ENCODE measurements around the gene TEX13B. TPM values are rescaled to one million over a fixed set of nuclear protein-coding genes. Genes with fewer than 3 reads are reported as not detected.

TEX13B gene
- total RNA-seq, 2 donors from 2014 or later: not detected

DNA sequence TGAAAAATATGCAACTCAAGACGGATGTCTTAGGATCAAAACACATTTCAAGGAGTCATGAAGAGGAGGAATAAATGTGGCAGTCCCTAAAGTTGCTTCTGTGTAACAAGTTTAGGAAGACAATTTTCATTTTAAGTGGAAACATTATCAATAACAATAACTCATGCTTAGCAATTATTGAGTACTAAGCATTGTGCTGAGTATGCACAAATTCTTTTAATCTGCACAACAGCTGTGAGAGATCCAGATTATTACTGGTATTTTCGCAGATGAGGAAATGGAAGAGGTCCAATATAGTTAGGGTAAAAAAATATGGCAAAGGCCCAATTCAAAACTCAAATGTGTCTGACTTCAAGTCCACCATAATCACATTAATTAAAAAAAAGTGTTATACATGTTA is 2.9 kb upstream of the TEX13B start:
- no peaks in the 10 kb centered on the region for H3K9me3 ChIP-seq (ENCODE audit: control insufficient read depth, low read length)
- no peak overlapping the region for H3K9ac ChIP-seq (ENCODE audit: extremely low read depth, low read length, poor library complexity, severe bottlenecking)
- no peak overlapping the region for H3K4me3 ChIP-seq (ENCODE audit: low read length)
- no peak overlapping the region for H3K4me3 Mint-ChIP-seq
- peaks cover 11% of the 10 kb centered on the region for H3K36me3 Mint-ChIP-seq (ENCODE audit: low read depth)
- TF ChIP-seq, protein P1, sequence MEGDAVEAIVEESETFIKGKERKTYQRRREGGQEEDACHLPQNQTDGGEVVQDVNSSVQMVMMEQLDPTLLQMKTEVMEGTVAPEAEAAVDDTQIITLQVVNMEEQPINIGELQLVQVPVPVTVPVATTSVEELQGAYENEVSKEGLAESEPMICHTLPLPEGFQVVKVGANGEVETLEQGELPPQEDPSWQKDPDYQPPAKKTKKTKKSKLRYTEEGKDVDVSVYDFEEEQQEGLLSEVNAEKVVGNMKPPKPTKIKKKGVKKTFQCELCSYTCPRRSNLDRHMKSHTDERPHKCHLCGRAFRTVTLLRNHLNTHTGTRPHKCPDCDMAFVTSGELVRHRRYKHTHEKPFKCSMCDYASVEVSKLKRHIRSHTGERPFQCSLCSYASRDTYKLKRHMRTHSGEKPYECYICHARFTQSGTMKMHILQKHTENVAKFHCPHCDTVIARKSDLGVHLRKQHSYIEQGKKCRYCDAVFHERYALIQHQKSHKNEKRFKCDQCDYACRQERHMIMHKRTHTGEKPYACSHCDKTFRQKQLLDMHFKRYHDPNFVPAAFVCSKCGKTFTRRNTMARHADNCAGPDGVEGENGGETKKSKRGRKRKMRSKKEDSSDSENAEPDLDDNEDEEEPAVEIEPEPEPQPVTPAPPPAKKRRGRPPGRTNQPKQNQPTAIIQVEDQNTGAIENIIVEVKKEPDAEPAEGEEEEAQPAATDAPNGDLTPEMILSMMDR (conservative IDR thresholded peaks at IDR 0.05): no peak
- H3K36me3 ChIP-seq (ENCODE audit: control insufficient read depth, insufficient read depth, low read length): no peaks in the 10 kb centered on the region
- peaks cover 13% of the 10 kb centered on the region for H3K9me3 Mint-ChIP-seq
- H3K27me3 ChIP-seq (ENCODE audit: control insufficient read depth, insufficient read depth, low read length, poor library complexity, severe bottlenecking): no peaks in the 10 kb centered on the region
- no peaks in the 10 kb centered on the region for H3K4me1 ChIP-seq (ENCODE audit: control insufficient read depth, insufficient read depth, low read length)
- H3K27ac ChIP-seq (ENCODE audit: low read depth, low read length): no peak overlapping the region
- no peak for DNase-seq
- no peaks in the 10 kb centered on the region for H3K27me3 Mint-ChIP-seq (ENCODE audit: insufficient read depth)
- WGBS, 2 experiments (ENCODE audit: insufficient coverage in 1 of 2, insufficient read length in 1 of 2): 97% methylated on average over 2 of the region's 2 CpGs; no CpG with 5 or more reads in 1 of the 2 experiments
- no peak overlapping the region for H3K27ac Mint-ChIP-seq
- no peaks in the 10 kb centered on the region for H3K4me1 Mint-ChIP-seq

DNA sequence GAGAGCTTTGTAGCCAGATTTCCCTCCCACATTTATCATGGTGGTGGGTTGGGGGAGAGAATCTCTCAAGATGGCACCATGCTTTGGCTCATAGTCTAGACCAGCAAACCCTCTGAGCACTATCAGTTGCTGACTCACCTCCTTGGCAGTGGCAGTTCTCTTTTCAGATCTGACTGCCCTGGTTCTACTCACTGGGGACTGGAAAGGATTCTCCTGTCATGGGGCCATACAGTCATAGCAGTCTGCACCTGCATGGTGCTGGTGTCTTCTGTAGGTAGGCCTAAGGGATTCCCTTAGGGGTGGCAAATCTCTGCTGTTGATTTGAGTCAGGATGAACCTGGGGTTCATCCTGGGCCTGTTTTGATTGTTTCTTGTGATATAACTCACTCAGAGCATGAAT is 2.6 kb downstream of the TEX13B start:
- peaks cover 6% of the 10 kb centered on the region for H3K36me3 Mint-ChIP-seq (ENCODE audit: low read depth)
- Histone ChIP-seq H3K27ac (ENCODE audit: low read depth, low read length) (no peak overlapping the region), H3K27me3 (ENCODE audit: control insufficient read depth, insufficient read depth, low read length, poor library complexity, severe bottlenecking) (no peaks in the 10 kb centered on the region), H3K4me1 (ENCODE audit: control insufficient read depth, insufficient read depth, low read length) (no peaks in the 10 kb centered on the region), H3K36me3 (ENCODE audit: control insufficient read depth, insufficient read depth, low read length) (no peaks in the 10 kb centered on the region), H3K4me3 (ENCODE audit: low read length) (no peak overlapping the region), H3K9me3 (ENCODE audit: control insufficient read depth, low read length) (no peaks in the 10 kb centered on the region), H3K9ac (ENCODE audit: extremely low read depth, low read length, poor library complexity, severe bottlenecking) (no peak overlapping the region)
- no peak for DNase-seq
- H3K4me3 Mint-ChIP-seq: no peak overlapping the region
- H3K4me1 Mint-ChIP-seq: peaks cover 4% of the 10 kb centered on the region
- H3K9me3 Mint-ChIP-seq: no peaks in the 10 kb centered on the region
- TF ChIP-seq, protein P1 (conservative IDR thresholded peaks at IDR 0.05): no peak
- no peaks in the 10 kb centered on the region for H3K27me3 Mint-ChIP-seq (ENCODE audit: insufficient read depth)
- no peak overlapping the region for H3K27ac Mint-ChIP-seq

- no peaks in the 10 kb centered on the region for H3K36me3 ChIP-seq (ENCODE audit: control insufficient read depth, insufficient read depth, low read length)
- Mint-ChIP-seq H3K27ac (peak overlapping the region; percentile 49), H3K4me1 (peaks cover 4% of the 10 kb centered on the region), H3K27me3 (ENCODE audit: insufficient read depth) (no peaks in the 10 kb centered on the region), H3K4me3 (no peak overlapping the region), H3K9me3 (no peaks in the 10 kb centered on the region), H3K36me3 (ENCODE audit: low read depth) (peaks cover 6% of the 10 kb centered on the region)
- H3K9ac ChIP-seq (ENCODE audit: extremely low read depth, low read length, poor library complexity, severe bottlenecking): no peak overlapping the region
- TF ChIP-seq, protein P1 (conservative IDR thresholded peaks at IDR 0.05): peak; percentile 83
- H3K9me3 ChIP-seq (ENCODE audit: control insufficient read depth, low read length): no peaks in the 10 kb centered on the region
- H3K27me3 ChIP-seq (ENCODE audit: control insufficient read depth, insufficient read depth, low read length, poor library complexity, severe bottlenecking): no peaks in the 10 kb centered on the region
- no peaks in the 10 kb centered on the region for H3K4me1 ChIP-seq (ENCODE audit: control insufficient read depth, insufficient read depth, low read length)
- no peak overlapping the region for H3K27ac ChIP-seq (ENCODE audit: low read depth, low read length)
- WGBS, 2 experiments (ENCODE audit: insufficient coverage in 1 of 2, insufficient read length in 1 of 2): 83% methylated on average over 3 of the region's 3 CpGs; no CpG with 5 or more reads in 1 of the 2 experiments
- H3K4me3 ChIP-seq (ENCODE audit: low read length): no peak overlapping the region
- DNase-seq: peak; percentile 71
These were observed 3.4 kb downstream of the TEX13B start for GRCh38 chrX:107978707-107979307.

Data from endodermal cell (in vitro differentiated cells).